DMS153 treated with DMSO at 0.1 percent for 48 hours (cell line): ENCODE data around the gene KANSL1L.

Experiments
- DNase-seq: peaks from one replicate; lab custom pipeline; 2025; ENCODE audit not compliant: unreplicated experiment; lab: John Stamatoyannopoulos, UW

Gene KANSL1L

DNA sequence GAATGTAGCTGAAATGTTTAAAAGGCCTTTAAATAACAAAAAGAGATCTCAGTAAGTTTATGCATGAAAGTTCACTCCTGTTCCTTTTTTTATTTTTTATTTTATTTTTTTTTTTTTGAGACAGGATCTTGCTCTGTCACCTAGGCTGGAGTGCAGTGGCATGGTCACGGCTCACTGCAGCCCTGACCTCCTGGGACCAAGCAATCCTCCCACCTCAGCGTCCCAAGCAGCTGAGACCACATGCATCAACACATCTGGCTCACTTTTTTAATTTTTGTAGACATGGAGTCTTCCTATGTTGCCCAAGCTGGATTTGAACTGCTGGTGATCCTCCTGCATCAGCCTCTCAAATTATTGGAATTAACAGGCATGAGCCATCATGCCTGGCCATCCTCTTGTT, 84.3 kb downstream of the KANSL1L start:
- no peak for DNase-seq

DNA sequence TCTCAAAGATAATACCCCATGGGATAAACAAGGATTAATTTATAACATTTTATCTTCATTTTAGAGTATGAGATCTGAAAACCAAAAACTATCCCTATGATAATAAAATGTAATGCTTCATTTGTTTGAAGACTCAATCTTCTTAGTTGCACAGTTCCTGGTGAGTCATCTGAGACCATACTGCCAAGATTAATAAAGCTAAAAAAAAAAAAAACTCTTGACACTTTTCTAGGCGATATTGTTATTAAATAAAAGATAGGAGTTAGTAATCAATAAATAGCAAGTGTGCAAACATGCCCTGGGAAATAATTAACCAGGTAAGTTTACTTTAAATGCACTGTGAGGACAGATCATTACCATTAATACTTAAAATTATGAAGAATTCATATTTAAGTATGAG, 84.9 kb downstream of the KANSL1L start:
- no peak for DNase-seq

GRCh38 chr2:210072922-210073509, 98.2 kb downstream of the KANSL1L start:
- no peak for DNase-seq

DNA sequence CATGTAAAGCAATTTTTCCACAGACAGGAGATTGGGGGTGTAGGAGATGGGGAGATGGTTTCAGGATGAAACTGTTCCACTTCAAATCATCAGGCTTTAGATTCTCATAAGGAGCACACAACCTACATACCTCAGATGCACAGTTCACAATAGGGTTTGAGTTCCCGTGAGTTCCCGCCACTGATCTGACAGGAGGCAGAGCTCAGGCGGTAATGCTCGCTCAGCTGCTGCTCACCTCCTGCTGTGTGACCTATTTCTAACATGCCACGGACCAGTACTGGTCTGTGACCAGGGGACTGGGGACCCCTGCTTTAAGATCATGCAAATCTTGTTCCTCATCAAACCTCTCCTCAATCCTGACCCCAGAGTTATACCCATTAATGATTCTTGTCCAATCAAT, 98.7 kb downstream of the KANSL1L start:
- no peak for DNase-seq

GRCh38 chr2:210063306-210063705, 107.9 kb downstream of the KANSL1L start:
- DNase-seq = no peak

DNA sequence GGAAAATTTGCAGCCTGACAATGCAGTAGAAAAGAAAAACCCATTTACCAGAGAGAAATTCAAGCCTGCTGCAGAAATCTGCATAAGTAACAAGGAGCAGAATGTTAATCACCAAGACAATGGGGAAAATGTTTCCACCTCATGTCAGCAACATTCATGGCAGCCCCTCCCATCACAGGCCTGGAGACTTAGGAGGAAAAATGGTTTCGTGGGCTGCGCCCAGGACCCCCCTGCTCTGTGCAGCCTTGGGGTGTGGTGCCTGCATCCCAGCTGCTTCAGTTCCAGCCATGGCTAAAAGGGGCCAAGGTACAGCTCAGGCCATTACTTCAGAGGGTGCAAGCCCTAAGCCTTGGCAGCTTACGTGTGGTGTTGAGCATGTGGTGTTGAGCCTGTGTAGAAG, 115.4 kb downstream of the KANSL1L start:
- DNase-seq = no peak

DNA sequence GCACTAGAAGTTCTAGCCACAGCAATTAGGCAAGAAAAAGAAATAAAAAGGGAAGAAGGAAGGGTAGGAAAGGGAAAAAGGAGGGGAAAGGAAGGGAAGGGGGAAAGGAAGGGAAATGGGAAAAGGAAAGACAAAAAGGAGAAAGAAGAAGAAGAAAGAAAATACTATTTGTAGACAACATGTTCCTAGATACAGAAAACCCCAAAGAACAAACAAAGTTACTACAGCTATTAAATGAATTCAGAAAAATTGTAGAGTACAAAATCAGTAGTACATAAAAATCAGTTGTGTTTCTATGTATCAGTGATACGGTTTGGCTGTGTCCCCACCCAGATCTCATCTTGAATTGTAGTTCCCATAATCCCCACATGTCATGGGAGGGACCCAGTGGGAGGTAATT, 116.5 kb downstream of the KANSL1L start:
- DNase-seq = no peak

GRCh38 chr2:210050885-210051284, 120.3 kb downstream of the KANSL1L start:
- DNase-seq = no peak

- no peak for DNase-seq
Measured at GRCh38 chr2:210049831-210050230, 121.4 kb downstream of the KANSL1L start.

- no peak for DNase-seq
Measured at GRCh38 chr2:210046851-210047500, 124.2 kb downstream of the KANSL1L start.

- no peak for DNase-seq
Measured at GRCh38 chr2:210038078-210038477, 133.1 kb downstream of the KANSL1L start.

GRCh38 chr2:210035679-210036078, 135.5 kb downstream of the KANSL1L start:
- DNase-seq = no peak

- DNase-seq = no peak
Measured at GRCh38 chr2:210034087-210034683, 137.0 kb downstream of the KANSL1L start.

DNA sequence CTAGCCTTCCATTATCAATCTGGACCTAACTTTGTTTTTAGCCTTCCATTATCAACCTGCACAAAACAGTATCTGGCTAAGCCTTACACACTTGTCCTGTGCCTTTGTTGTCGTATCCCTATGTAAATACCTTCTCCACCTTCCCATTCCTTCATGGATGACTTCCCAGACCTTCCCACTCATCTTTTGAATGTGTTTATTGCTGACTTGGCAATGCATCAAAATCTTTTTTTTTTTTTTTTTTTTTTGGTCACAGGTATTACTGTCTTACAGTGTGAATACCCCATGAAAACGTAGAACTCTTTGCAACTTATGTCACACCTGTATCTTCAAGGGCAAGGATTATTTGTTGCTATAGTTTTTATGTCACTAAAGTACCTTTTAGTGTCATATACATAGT, 143.0 kb downstream of the KANSL1L start:
- DNase-seq = no peak

DNA sequence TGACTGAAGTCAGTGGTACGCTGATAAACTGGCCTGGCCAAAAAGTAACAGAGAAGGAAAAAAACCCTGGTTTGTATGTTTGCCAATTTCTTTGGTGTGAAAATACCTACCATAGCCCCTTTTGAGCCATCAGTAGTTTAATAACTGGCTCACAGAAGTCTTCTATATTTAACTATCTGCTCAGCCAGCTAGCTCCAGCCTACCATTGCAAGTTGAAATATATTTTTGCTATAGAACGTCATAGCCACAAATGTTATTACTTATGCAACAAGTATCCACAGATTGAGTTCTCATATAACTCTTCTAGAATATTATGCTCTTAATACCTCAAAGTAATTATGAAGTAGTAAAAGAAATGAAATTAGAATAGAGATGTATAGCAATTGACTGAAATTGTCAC, 143.6 kb downstream of the KANSL1L start:
- DNase-seq = no peak

DNA sequence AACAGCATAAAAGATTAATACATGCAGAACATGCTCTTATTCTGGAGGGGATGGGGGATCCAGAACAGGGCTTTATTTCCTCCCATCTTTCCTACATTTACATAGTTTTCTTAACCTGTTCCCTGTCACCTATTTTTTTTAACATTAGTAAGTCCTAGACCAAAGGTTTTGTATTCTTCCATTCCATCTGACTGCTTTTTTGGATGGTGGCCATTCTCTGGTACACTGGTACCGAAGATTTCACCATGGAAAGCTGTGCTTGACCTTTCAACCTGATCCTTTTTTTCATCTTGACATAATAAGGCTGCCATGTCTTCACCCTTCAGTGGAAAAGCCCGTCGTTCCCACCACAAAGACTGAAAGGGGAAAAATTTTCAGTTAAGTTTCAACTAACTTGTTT, 148.4 kb downstream of the KANSL1L start:
- no peak for DNase-seq

GRCh38 chr2:210020138-210020537, 151.1 kb downstream of the KANSL1L start:
- no peak for DNase-seq

GRCh38 chr2:210009896-210010295, 161.3 kb downstream of the KANSL1L start:
- DNase-seq = no peak

GRCh38 chr2:210009126-210009525, 162.1 kb downstream of the KANSL1L start:
- no peak for DNase-seq

DNA sequence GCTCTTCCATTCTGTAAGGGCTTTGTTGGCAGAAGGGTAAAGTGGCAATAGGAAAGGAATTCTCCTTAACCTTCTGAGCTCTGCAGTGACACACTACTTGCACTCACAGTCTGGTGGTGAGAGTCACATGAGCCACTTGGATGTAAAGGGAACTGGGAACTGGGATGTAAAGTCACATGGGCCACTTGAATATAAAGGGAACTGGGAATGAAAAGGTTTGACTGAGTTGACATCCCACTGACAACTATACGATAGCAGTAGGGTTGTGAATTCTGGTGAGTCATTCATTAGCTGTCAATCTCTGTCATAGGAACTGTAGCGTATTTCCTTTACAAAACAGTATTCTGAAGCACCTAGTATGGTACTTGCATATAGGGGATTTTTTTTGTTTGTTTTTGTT, 163.3 kb downstream of the KANSL1L start:
- no peak for DNase-seq

DNA sequence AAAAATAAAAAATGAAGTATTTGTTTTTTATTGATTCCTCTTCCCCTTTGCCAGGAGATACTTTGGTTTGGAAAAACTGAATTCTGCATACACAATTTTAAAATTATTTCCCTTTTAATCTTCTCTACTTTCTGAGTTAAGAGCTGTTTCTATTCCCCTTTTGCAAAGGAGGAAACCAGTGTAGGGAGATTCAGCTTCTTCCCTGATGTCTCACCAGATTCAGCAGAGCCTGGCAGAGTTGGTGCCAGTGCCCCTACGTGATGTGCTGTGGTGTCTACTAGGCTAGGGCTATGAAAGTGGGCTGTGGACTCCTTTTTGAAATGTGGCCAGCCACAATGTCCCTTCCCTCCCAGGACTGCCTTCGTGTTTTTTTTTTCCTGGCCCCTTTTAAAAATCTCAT, 166.3 kb downstream of the KANSL1L start:
- DNase-seq = no peak

DNA sequence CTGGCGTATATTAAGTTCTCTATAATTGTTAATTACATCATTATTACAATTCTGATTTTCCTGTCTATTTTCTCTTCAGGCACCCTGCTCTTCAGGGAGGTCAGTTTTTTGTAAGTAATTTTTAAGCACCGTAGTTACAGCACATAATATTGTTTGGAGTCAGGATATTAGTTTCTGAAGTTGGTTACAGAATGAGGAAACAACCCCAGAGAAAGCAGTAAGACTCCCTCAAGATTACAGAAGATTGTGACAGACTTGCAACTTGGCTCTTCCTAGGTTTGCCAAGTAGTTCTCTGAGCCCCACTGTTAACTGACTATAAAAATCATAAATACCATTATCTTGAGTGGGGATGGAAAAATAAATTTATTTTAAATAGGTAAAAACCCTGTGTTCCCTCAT, 167.8 kb downstream of the KANSL1L start:
- no peak for DNase-seq
